H1 (cell line): Measurements from ENCODE around the gene SYCE3. TPM values are rescaled to one million over a fixed set of nuclear protein-coding genes. Genes with fewer than 3 reads are reported as not detected.

Experiments used
- CTCF ChIA-PET: fragments of 300-600 bp; sonication (Branson Sonifier 250); formaldehyde crosslinking; loops from one replicate; lab custom pipeline; 2021; ENCODE audit not compliant: partially characterized antibody; lab: Charles Lee
- POLR2A ChIA-PET: fragments of 300-600 bp; sonication (Branson Sonifier 250); formaldehyde crosslinking; loops from one replicate; lab custom pipeline; 2021; ENCODE audit warnings: inconsistent platforms; ENCODE audit not compliant: partially characterized antibody; lab: Charles Lee
- DNase-seq, 2 experiments: peaks; one replicate each; pipeline versions ENCODE4 v3.0.0 to v3.0.0-alpha.2; 2010 to 2022; ENCODE audit warnings: low spot score in 2 of 2, low read depth in 1 of 2, mixed read lengths in 1 of 2
- FAIRE-seq: peaks from 2 replicates; lab custom pipeline; 2011; peaks lifted over from hg19 to GRCh38; lab: Jason Lieb, UNC
- H2AFZ ChIP-seq: 2 replicates; pipeline ENCODE4 v1.8.1; 2012; ENCODE audit warnings: low read length, inconsistent platforms
- H2AK5ac ChIP-seq: 2 replicates; pipeline ENCODE4 v1.6.1; 2013; ENCODE audit warnings: low read depth, low read length
- H2BK120ac ChIP-seq: replicated peaks from 2 replicates; pipeline ENCODE3; 2013; ENCODE audit warnings: low read depth, low read length, inconsistent platforms
- H2BK12ac ChIP-seq: 2 replicates; pipeline ENCODE4 v1.6.1; 2013; ENCODE audit warnings: low read depth, low read length
- H2BK15ac ChIP-seq: 2 replicates; pipeline ENCODE4 v1.6.1; 2013; ENCODE audit warnings: low read length
- H2BK20ac ChIP-seq: 2 replicates; pipeline ENCODE4 v1.6.1; 2013; ENCODE audit warnings: low read length
- H2BK5ac ChIP-seq: 2 replicates; pipeline ENCODE4 v1.6.1; 2013; ENCODE audit warnings: low read depth, low read length
- H3K14ac ChIP-seq: 2 replicates; pipeline ENCODE4 v1.6.1; 2013; ENCODE audit warnings: inconsistent platforms; ENCODE audit not compliant: insufficient read length
- H3K18ac ChIP-seq: 2 replicates; pipeline ENCODE4 v1.6.1; 2013; ENCODE audit warnings: low read length; ENCODE audit errors: extremely low read depth
- H3K23ac ChIP-seq: 2 replicates; pipeline ENCODE4 v1.6.1; 2013; ENCODE audit warnings: inconsistent platforms; ENCODE audit not compliant: insufficient read length
- H3K23me2 ChIP-seq: 2 replicates; pipeline ENCODE4 v1.6.1; 2013; ENCODE audit warnings: low read depth, low read length
- H3K27ac ChIP-seq: 2 replicates; pipeline ENCODE4 v1.6.1; 2011; ENCODE audit warnings: low read depth, low read length, inconsistent platforms
- H3K27me3 ChIP-seq, 4 experiments: replicated peaks in 1 of 4; 1 replicate in 1 of 4; 2 replicates in 3 of 4; pipeline versions ENCODE4 v1.6.1 to v1.8.1; 2011 to 2013; ENCODE audit warnings: low read length in 3 of 4, mild to moderate bottlenecking in 3 of 4, inconsistent platforms in 2 of 4, mixed read lengths in 2 of 4, moderate library complexity in 1 of 4; ENCODE audit not compliant: control insufficient read depth in 3 of 4, insufficient read depth in 3 of 4; ENCODE audit errors: extremely low read depth in 1 of 4
- H3K36me3 ChIP-seq, 4 experiments: 2 replicates each; pipeline versions ENCODE4 v1.6.1 to v1.8.1; 2011 to 2013; ENCODE audit warnings: mild to moderate bottlenecking in 4 of 4, low read length in 3 of 4, moderate library complexity in 2 of 4, control low read depth in 1 of 4, inconsistent platforms in 1 of 4; ENCODE audit not compliant: insufficient read depth in 4 of 4, control insufficient read depth in 2 of 4
- H3K4ac ChIP-seq: replicated peaks from 2 replicates; pipeline ENCODE3; 2013; ENCODE audit warnings: low read length, low read depth, mixed read lengths, inconsistent platforms; ENCODE audit not compliant: insufficient read length
- H3K4me1 ChIP-seq, 4 experiments: replicated peaks in 1 of 4; 1 replicate in 1 of 4; 2 replicates in 3 of 4; pipeline versions ENCODE4 v1.6.1 to v1.8.1; 2011 to 2013; ENCODE audit warnings: low read length in 3 of 4, inconsistent platforms in 2 of 4, mixed read lengths in 1 of 4; ENCODE audit not compliant: insufficient read depth in 4 of 4, control insufficient read depth in 3 of 4
- H3K4me2 ChIP-seq, 2 experiments: 2 replicates each; pipeline versions ENCODE4 v1.6.1 to v1.8.1; 2011 to 2013; ENCODE audit warnings: low read depth in 2 of 2, low read length in 2 of 2, control low read depth in 1 of 2, inconsistent platforms in 1 of 2, mild to moderate bottlenecking in 1 of 2; ENCODE audit not compliant: insufficient read depth in 1 of 2
- H3K4me3 ChIP-seq, 4 experiments: fragments of 200-600, 300-600 bp in 1 of 4; sonication (generic), shearing (Covaris generic), sonication (Bioruptor Twin) in 1 of 4; 2 replicates each; pipeline versions ENCODE4 v1.5.1 to v1.8.1; 2011 to 2016; ENCODE audit warnings: low read length in 4 of 4, low read depth in 3 of 4, control low read depth in 2 of 4, inconsistent platforms in 2 of 4, mild to moderate bottlenecking in 2 of 4, mixed read lengths in 1 of 4, moderate library complexity in 1 of 4; ENCODE audit not compliant: insufficient read depth in 2 of 4; ENCODE audit errors: extremely low read depth in 1 of 4
- H3K56ac ChIP-seq: replicated peaks from 2 replicates; pipeline ENCODE3; 2013; ENCODE audit warnings: low read depth, mild to moderate bottlenecking, mixed read lengths, low read length, inconsistent platforms; ENCODE audit not compliant: insufficient read length
- H3K79me1 ChIP-seq: 2 replicates; pipeline ENCODE4 v1.6.1; 2013; ENCODE audit warnings: low read depth, low read length, control low read depth
- H3K79me2 ChIP-seq, 2 experiments: 2 replicates each; pipeline versions ENCODE4 v1.6.1 to v1.8.1; 2012 to 2013; ENCODE audit warnings: low read length in 2 of 2, mild to moderate bottlenecking in 2 of 2, inconsistent platforms in 1 of 2; ENCODE audit not compliant: insufficient read depth in 2 of 2, control insufficient read depth in 1 of 2
- H3K9ac ChIP-seq, 4 experiments: replicated peaks in 1 of 4; 1 replicate in 1 of 4; 2 replicates in 3 of 4; pipeline versions ENCODE4 v1.6.1 to v1.8.1; 2011 to 2013; ENCODE audit warnings: low read depth in 3 of 4, low read length in 3 of 4, control low read depth in 2 of 4, mild to moderate bottlenecking in 2 of 4, moderate library complexity in 2 of 4, inconsistent platforms in 1 of 4; ENCODE audit errors: extremely low read depth in 1 of 4
- H3K9me3 ChIP-seq, 2 experiments: 2 replicates each; pipeline versions ENCODE4 v1.6.1 to v1.8.1; 2012 to 2013; ENCODE audit warnings: mild to moderate bottlenecking in 2 of 2, moderate library complexity in 2 of 2, control low read depth in 1 of 2, inconsistent platforms in 1 of 2, low read depth in 1 of 2, low read length in 1 of 2, mixed read lengths in 1 of 2; ENCODE audit not compliant: insufficient read depth in 2 of 2
- H4K20me1 ChIP-seq, 2 experiments: replicated peaks in 1 of 2; 2 replicates each; pipeline versions ENCODE3 to v1.8.1; 2011 to 2013; ENCODE audit warnings: inconsistent platforms in 2 of 2, low read length in 2 of 2, mild to moderate bottlenecking in 1 of 2; ENCODE audit not compliant: insufficient read depth in 2 of 2, control insufficient read depth in 1 of 2
- H4K5ac ChIP-seq: 2 replicates; pipeline ENCODE4 v1.6.1; 2013; ENCODE audit warnings: low read length, low read depth, mixed read lengths, inconsistent platforms; ENCODE audit not compliant: insufficient read length
- H4K8ac ChIP-seq: 2 replicates; pipeline ENCODE4 v1.8.0; 2013; ENCODE audit warnings: mild to moderate bottlenecking, moderate library complexity, low read length, inconsistent platforms; ENCODE audit not compliant: insufficient read depth; ENCODE audit errors: extremely low read depth
- H4K91ac ChIP-seq: replicated peaks from 2 replicates; pipeline ENCODE3; 2013; ENCODE audit warnings: low read length, mixed read lengths, inconsistent platforms; ENCODE audit not compliant: insufficient read length
- CBX5 ChIP-seq: fragments of 300-800, 300-1000 bp; sonication (generic); IDR thresholded peaks from 2 replicates; pipeline ENCODE4 v1.7.1; 2016; ENCODE audit warnings: antibody characterized with exemption, low read length, low read depth
- EGR1 ChIP-seq: IDR thresholded peaks from 2 replicates; pipeline ENCODE4 v1.6.1; 2011; ENCODE audit warnings: low read depth, low read length, borderline replicate concordance
- EP300 ChIP-seq, 2 experiments: IDR thresholded peaks; 1 replicate in 1 of 2; 2 replicates in 1 of 2; pipeline ENCODE4 v1.6.1; 2011 to 2012; ENCODE audit warnings: low read depth in 2 of 2, low read length in 2 of 2, mild to moderate bottlenecking in 2 of 2, borderline replicate concordance in 1 of 2, inconsistent platforms in 1 of 2, moderate library complexity in 1 of 2
- GTF2F1 ChIP-seq: IDR thresholded peaks from 2 replicates; pipeline ENCODE4 v1.6.1; 2012; ENCODE audit warnings: low read depth, low read length, improper control_type of control experiment, borderline replicate concordance
- JUN ChIP-seq: IDR thresholded peaks from 2 replicates; pipeline ENCODE4 v1.6.1; 2011; ENCODE audit warnings: low read depth, mild to moderate bottlenecking, improper control_type of control experiment, low read length
- MAFK ChIP-seq: IDR thresholded peaks from 2 replicates; pipeline ENCODE4 v1.6.1; 2012; ENCODE audit warnings: low read depth, mild to moderate bottlenecking, improper control_type of control experiment, low read length
- POU5F1 ChIP-seq: IDR thresholded peaks from 2 replicates; pipeline ENCODE4 v1.6.1; 2011; ENCODE audit warnings: low read depth, mild to moderate bottlenecking, low read length, moderate library complexity
- RFX5 ChIP-seq: IDR thresholded peaks from 2 replicates; pipeline ENCODE4 v1.6.1; 2011; ENCODE audit warnings: low read depth, low read length, improper control_type of control experiment, borderline replicate concordance
- RXRA ChIP-seq: IDR thresholded peaks from 2 replicates; pipeline ENCODE4 v1.6.1; 2011; ENCODE audit warnings: low read depth, mild to moderate bottlenecking, low read length, moderate library complexity; ENCODE audit not compliant: insufficient read depth
- SIN3A ChIP-seq, 2 experiments: IDR thresholded peaks in 1 of 2; conservative IDR thresholded peaks in 1 of 2; 2 replicates each; pipeline ENCODE4 v1.6.1; 2011 to 2012; ENCODE audit warnings: low read length in 2 of 2, improper control_type of control experiment in 1 of 2, low read depth in 1 of 2, mild to moderate bottlenecking in 1 of 2
- SP2 ChIP-seq: IDR thresholded peaks from 2 replicates; pipeline ENCODE4 v1.6.1; 2012; ENCODE audit warnings: mild to moderate bottlenecking, low read length, inconsistent platforms
- TEAD4 ChIP-seq: IDR thresholded peaks from 2 replicates; pipeline ENCODE4 v1.6.1; 2012; ENCODE audit warnings: low read depth, low read length, inconsistent platforms, mixed read lengths
- YY1 ChIP-seq: IDR thresholded peaks from 2 replicates; pipeline ENCODE4 v1.6.1; 2011; ENCODE audit warnings: low read depth, mild to moderate bottlenecking, low read length
- WGBS, 2 experiments: shearing (Covaris generic) in 1 of 2; methylation state at CpG; one replicate each; pipeline versions ENCODE4 v1.1.6 to v1.1.7; 2013 to 2015; ENCODE audit warnings: low lambda C conversion rate in 2 of 2, mixed read lengths in 2 of 2, inconsistent platforms in 1 of 2, low coverage in 1 of 2, missing lambda C conversion rate in 1 of 2; ENCODE audit not compliant: insufficient replicate concordance in 2 of 2, insufficient coverage in 1 of 2, insufficient read length in 1 of 2; ENCODE audit errors: extremely low coverage in 1 of 2, missing lambda C conversion rate in 1 of 2; 5-methylcytosine and 5-hydroxymethylcytosine counted together
- polyA plus RNA-seq, 7 experiments: library from polyadenylated mRNA; depleted of rRNA in 3 of 7; stranded (reverse) in 5 of 7; unstranded in 2 of 7; fragments of >200 nt in 5 of 7; fragments of 200-250 nt in 2 of 7; gene quantifications; 1 replicate in 5 of 7; 2 replicates in 1 of 7; 4 replicates in 1 of 7; pipeline versions ENCODE4 v1.2.1 to v1.2.3, GENCODE V29; 2011 to 2013; ENCODE audit warnings: missing spikeins in 2 of 7, mixed read lengths in 2 of 7
- total RNA-seq: library from RNA; stranded (reverse); fragmentation: NEBNext Ultra II Directional; extraction: Animal tissue kit (Norgen Biotek cat#: 25700); gene quantifications from 2 replicates; pipeline ENCODE4 v1.2.1, GENCODE V29; 2021

SYCE3 gene
- total and polyA plus RNA-seq, 2 of the 8 experiments (the other 6 are each of a cell fraction or from before 2014, with no cell fraction given): 1.9 TPM; not detected in 1

DNA sequence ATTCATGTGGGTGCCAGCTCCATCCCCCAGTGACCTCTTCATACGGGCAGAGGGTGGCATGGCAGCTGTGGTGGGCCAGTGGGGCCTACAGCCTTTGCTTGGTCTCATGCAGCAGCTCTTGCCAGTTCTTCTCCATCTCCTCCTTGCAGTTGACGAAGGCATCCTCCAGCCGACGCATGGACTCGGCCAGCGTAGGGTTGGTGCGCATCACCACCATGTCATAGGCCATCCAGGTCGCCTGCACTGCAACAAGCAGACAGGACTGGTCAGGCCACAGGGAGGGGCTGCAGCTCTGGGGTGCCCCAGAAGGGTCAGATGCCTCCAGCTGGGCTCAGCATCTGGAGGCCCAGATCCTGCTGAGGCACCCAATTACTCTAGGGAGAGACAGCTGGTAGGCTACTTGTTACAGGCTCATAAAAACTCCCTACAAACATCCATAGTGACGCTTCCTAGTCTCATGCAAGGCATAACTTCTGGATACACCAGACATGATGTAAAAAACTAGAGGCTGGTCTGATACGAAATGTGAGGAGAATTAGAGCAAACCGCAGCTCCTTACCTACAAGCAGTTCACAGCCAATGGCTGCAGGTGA, 11.5 kb downstream of the SYCE3 start:
- Histone ChIP-seq H3K4me2 (no peak overlapping the region), H3K27ac (no peak overlapping the region), H3K56ac (no peak overlapping the region), H2BK15ac (no peak overlapping the region), H4K5ac (no peak overlapping the region), H4K91ac (no peak overlapping the region), H2AK5ac (no peak overlapping the region), H3K23me2 (no peaks in the 10 kb centered on the region), H3K23ac (no peak overlapping the region), H4K20me1 (no peaks in the 10 kb centered on the region), H2BK5ac (no peak overlapping the region), H3K79me2 (no peaks in the 10 kb centered on the region), H3K9me3 (no peaks in the 10 kb centered on the region), H2BK12ac (no peak overlapping the region), H2BK120ac (no peak overlapping the region), H3K79me1 (no peaks in the 10 kb centered on the region), H2AFZ (no peak overlapping the region), H3K36me3 (no peaks in the 10 kb centered on the region), H3K27me3 (peaks cover 0 to 3% (median under 1%) of the 10 kb centered on the region in 4 experiments; a peak in 3 of 7 replicates), H4K8ac (no peak overlapping the region), H3K4me3 (no peak overlapping the region), H3K9ac (no peak overlapping the region), H3K4me1 (peaks cover 0 to 5% (median 2%) of the 10 kb centered on the region in 4 experiments; a peak in 3 of 7 replicates), H2BK20ac (no peak overlapping the region), H3K14ac (no peak overlapping the region), H3K18ac (no peak overlapping the region), H3K4ac (no peak overlapping the region)
- FAIRE-seq: no peak
- CTCF ChIA-PET: interaction anchor here (0.6 to 2.2 kb wide), 5 partner anchors 12 to 149 kb away, joined by 3 to 12 read pairs (median 3); partner anchors contain the start of gene SYCE3
- POLR2A ChIA-PET: interaction anchor here (1.0 to 1.2 kb wide), 3 partner anchors 19 to 36 kb away, joined by 3 to 4 read pairs (median 3); partner anchors contain the start of gene SCO2
- WGBS, 2 experiments: 88% methylated on average over 11 of the region's 11 CpGs; no CpG with 5 or more reads in 1 of the 2 experiments
- no peak for DNase-seq
- no peak for TF ChIP-seq GTF2F1
- TF ChIP-seq SIN3A (conservative IDR thresholded peaks at IDR 0.05 in 1 of 2, IDR thresholded peaks at IDR 0.05 in 1 of 2; ENCODE audit: low read depth in 1 of 2, low read length in 2 of 2): no peak
- TF ChIP-seq RFX5: no peak
- no peak for TF ChIP-seq CBX5
- no peak for TF ChIP-seq YY1
- TF ChIP-seq SP2: no peak
- TF ChIP-seq EGR1: no peak
- no peak for TF ChIP-seq TEAD4
- TF ChIP-seq JUN: no peak
- TF ChIP-seq POU5F1: no peak
- TF ChIP-seq EP300 (IDR thresholded peaks at IDR 0.05; ENCODE audit: borderline replicate concordance in 1 of 2, low read depth in 2 of 2, low read length in 2 of 2): no peak
- TF ChIP-seq MAFK: no peak
- no peak for TF ChIP-seq RXRA
